Esophagus muscularis mucosa (tissue), 4 donors: ENCODE data around the gene FOSL2.

Experiments
- EP300 ChIP-seq: sonication (generic); formaldehyde crosslinking; IDR thresholded peaks from one replicate; pipeline ENCODE4 v1.6.1; 2017; ENCODE audit warnings: antibody characterized with exemption
- POLR2A ChIP-seq: fragments of 450-650 bp; IDR thresholded peaks from one replicate; pipeline ENCODE4 v1.6.1; 2017; ENCODE audit warnings: antibody characterized with exemption, moderate library complexity, mild to moderate bottlenecking, low read depth
- POLR2AphosphoS5 ChIP-seq, 2 donors: sonication (generic); formaldehyde crosslinking; IDR thresholded peaks; one replicate each; pipeline ENCODE4 v1.6.1; 2017; ENCODE audit warnings: antibody characterized with exemption in 2 of 2
- TF ChIP-seq, protein P1 (sequence below), 3 experiments: fragments of 200-600 bp in 2 of 3; fragments of 450-650 bp in 1 of 3; sonication (generic) in 2 of 3; IDR thresholded peaks; one replicate each; pipeline ENCODE4 v1.5.1; 2017 to 2019; ENCODE audit warnings: antibody characterized with exemption in 3 of 3, mild to moderate bottlenecking in 2 of 3, moderate library complexity in 1 of 3

DNA sequence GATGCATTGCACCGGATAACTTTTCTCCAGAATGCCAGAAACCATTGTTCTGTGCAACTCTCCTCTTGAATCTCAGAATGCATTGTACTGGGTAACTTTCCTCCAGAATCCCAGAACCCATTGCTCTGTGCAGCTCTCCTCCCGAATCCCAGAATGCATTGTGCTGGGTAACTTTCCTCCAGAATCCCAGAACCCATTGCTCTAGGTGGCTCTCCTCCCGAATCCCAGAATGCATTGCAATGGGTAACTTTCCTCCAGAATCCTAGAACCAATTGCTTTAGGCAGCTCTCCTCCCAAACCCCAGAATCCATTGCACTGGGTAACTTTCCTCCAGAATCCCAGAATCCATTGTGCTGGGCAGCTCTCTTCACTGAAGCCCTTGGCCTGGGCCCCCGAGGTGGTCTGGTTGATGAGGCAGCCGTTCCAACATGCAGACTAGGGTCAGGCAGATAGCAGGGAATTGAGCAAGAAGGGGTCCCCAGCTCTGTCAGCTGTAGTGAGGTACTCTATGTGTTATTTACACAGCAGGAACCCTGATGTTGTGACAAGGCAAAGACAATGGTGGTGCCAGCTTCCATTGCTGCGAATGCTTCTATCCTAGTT lies 9.4 kb downstream of the FOSL2 start:
- TF ChIP-seq EP300 (no peak), POLR2A (no peak), POLR2AphosphoS5 (IDR thresholded peaks at IDR 0.05) (peak in 1 of 2 donors; percentile 17)
- TF ChIP-seq, protein P1, sequence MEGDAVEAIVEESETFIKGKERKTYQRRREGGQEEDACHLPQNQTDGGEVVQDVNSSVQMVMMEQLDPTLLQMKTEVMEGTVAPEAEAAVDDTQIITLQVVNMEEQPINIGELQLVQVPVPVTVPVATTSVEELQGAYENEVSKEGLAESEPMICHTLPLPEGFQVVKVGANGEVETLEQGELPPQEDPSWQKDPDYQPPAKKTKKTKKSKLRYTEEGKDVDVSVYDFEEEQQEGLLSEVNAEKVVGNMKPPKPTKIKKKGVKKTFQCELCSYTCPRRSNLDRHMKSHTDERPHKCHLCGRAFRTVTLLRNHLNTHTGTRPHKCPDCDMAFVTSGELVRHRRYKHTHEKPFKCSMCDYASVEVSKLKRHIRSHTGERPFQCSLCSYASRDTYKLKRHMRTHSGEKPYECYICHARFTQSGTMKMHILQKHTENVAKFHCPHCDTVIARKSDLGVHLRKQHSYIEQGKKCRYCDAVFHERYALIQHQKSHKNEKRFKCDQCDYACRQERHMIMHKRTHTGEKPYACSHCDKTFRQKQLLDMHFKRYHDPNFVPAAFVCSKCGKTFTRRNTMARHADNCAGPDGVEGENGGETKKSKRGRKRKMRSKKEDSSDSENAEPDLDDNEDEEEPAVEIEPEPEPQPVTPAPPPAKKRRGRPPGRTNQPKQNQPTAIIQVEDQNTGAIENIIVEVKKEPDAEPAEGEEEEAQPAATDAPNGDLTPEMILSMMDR (IDR thresholded peaks at IDR 0.05), result no peak
